WTC11 (cell line): ENCODE measurements around the gene ABHD10. TPM values are rescaled to one million over a fixed set of nuclear protein-coding genes. Genes with fewer than 3 reads are reported as not detected.
A peak's percentile ranks its signal among the peaks of the same experiment; 100 is the strongest.

Experiments used
- ATAC-seq: fragments of 200-7000 bp; cut with Tn5 transposase; 2 replicates; pipeline ENCODE4 v1.10.0; 2021; ENCODE audit warnings: mild to moderate bottlenecking, moderate library complexity
- CTCF ChIA-PET: fragments of 300-600 bp; sonication (Branson Sonifier 250); formaldehyde crosslinking; loops from one replicate; lab custom pipeline; 2021; ENCODE audit warnings: antibody characterized with exemption; lab: Charles Lee
- POLR2A ChIA-PET: fragments of 350-600 bp; sonication (Branson Sonifier 250); formaldehyde crosslinking; loops from one replicate; lab custom pipeline; 2021; ENCODE audit warnings: antibody characterized with exemption; lab: Charles Lee
- DNase-seq: peaks from one replicate; pipeline ENCODE4 v3.0.0; 2021; ENCODE audit warnings: low spot score
- H3K27ac Mint-ChIP-seq: 2 replicates; pipeline ENCODE4 v1.8.0; 2021; ENCODE audit warnings: mixed read lengths
- H3K27me3 Mint-ChIP-seq: 2 replicates; pipeline ENCODE4 v1.8.0; 2021; ENCODE audit warnings: low read depth, mild to moderate bottlenecking, moderate library complexity, mixed read lengths
- H3K36me3 Mint-ChIP-seq: 2 replicates; pipeline ENCODE4 v1.8.0; 2021; ENCODE audit warnings: mixed read lengths
- H3K4me1 Mint-ChIP-seq: 2 replicates; pipeline ENCODE4 v1.8.0; 2022; ENCODE audit warnings: mixed read lengths
- H3K4me3 Mint-ChIP-seq: 2 replicates; pipeline ENCODE4 v1.8.0; 2021; ENCODE audit warnings: mild to moderate bottlenecking, moderate library complexity, mixed read lengths
- H3K9me3 Mint-ChIP-seq: 2 replicates; pipeline ENCODE4 v1.8.0; 2021; ENCODE audit warnings: mixed read lengths
- ATF1 ChIP-seq: sonication (generic); formaldehyde crosslinking; IDR thresholded peaks from 2 replicates; pipeline ENCODE4 v1.8.1; 2023; ENCODE audit warnings: mild to moderate bottlenecking, moderate library complexity, missing genetic modification reagents
- EMX1 ChIP-seq: fragments of 250-450 bp; sonication (Bioruptor Pico); IDR thresholded peaks from 2 replicates; pipeline ENCODE4 v1.8.0; 2021; ENCODE audit warnings: mild to moderate bottlenecking
- ESRRA ChIP-seq: sonication (generic); formaldehyde crosslinking; IDR thresholded peaks from 2 replicates; pipeline ENCODE4 v1.8.1; 2022; ENCODE audit warnings: mild to moderate bottlenecking, missing genetic modification reagents, borderline replicate concordance
- FOXJ3 ChIP-seq: sonication (generic); formaldehyde crosslinking; IDR thresholded peaks from 2 replicates; pipeline ENCODE4 v1.9.0; 2021; ENCODE audit warnings: missing genetic modification reagents, mild to moderate bottlenecking, borderline replicate concordance
- GABPB1 ChIP-seq: sonication (generic); formaldehyde crosslinking; IDR thresholded peaks from 2 replicates; pipeline ENCODE4 v1.8.1; 2023; ENCODE audit warnings: mild to moderate bottlenecking, missing genetic modification reagents
- GTF2I ChIP-seq: fragments of 250-450 bp; sonication (Bioruptor Pico); conservative IDR thresholded peaks from 2 replicates; pipeline ENCODE4 v1.4.0; 2021; ENCODE audit warnings: mild to moderate bottlenecking
- HMGA2 ChIP-seq: fragments of 250-450 bp; sonication (Bioruptor Pico); IDR thresholded peaks from 2 replicates; pipeline ENCODE4 v1.4.0; 2021; ENCODE audit warnings: mild to moderate bottlenecking, moderate library complexity
- MXD4 ChIP-seq: fragments of 250-450 bp; sonication (Bioruptor Pico); IDR thresholded peaks from 2 replicates; pipeline ENCODE4 v1.8.0; 2021; ENCODE audit warnings: mild to moderate bottlenecking, moderate library complexity, borderline replicate concordance
- OVOL2 ChIP-seq: fragments of 250-450 bp; sonication (Bioruptor Pico); IDR thresholded peaks from 2 replicates; pipeline ENCODE4 v1.9.0; 2021; ENCODE audit warnings: mild to moderate bottlenecking, borderline replicate concordance
- STAT6 ChIP-seq: sonication (generic); formaldehyde crosslinking; conservative IDR thresholded peaks from 2 replicates; pipeline ENCODE4 v1.8.1; 2023; ENCODE audit warnings: mild to moderate bottlenecking, low read depth, missing genetic modification reagents, moderate library complexity
- TCF7 ChIP-seq: sonication (generic); formaldehyde crosslinking; IDR thresholded peaks from 2 replicates; pipeline ENCODE4 v1.8.0; 2022; ENCODE audit warnings: mild to moderate bottlenecking, low read depth, missing genetic modification reagents, moderate library complexity
- TEAD4 ChIP-seq: sonication (generic); formaldehyde crosslinking; IDR thresholded peaks from 2 replicates; pipeline ENCODE4 v1.8.0; 2022; ENCODE audit warnings: mild to moderate bottlenecking, missing genetic modification reagents
- ZNF121 ChIP-seq: sonication (generic); formaldehyde crosslinking; IDR thresholded peaks from 2 replicates; pipeline ENCODE4 v1.8.0; 2023; ENCODE audit warnings: missing genetic modification reagents
- ZNF423 ChIP-seq: fragments of 250-450 bp; sonication (Bioruptor Pico); IDR thresholded peaks from 2 replicates; pipeline ENCODE4 v2.1.2; 2022; ENCODE audit warnings: mild to moderate bottlenecking, moderate library complexity
- total RNA-seq: library from RNA; stranded (reverse); gene quantifications from 3 replicates; pipeline ENCODE4 v1.2.3, GENCODE V29; 2021
- TF ChIP-seq, protein P1 (sequence below): sonication (generic); formaldehyde crosslinking; IDR thresholded peaks from 2 replicates; pipeline ENCODE4 v1.8.1; 2023; ENCODE audit warnings: mild to moderate bottlenecking, missing genetic modification reagents, moderate library complexity
- TF ChIP-seq, protein P2 (sequence below): sonication (generic); formaldehyde crosslinking; IDR thresholded peaks from 2 replicates; pipeline ENCODE4 v1.8.0; 2023; ENCODE audit warnings: missing genetic modification reagents, mild to moderate bottlenecking, borderline replicate concordance
- TF ChIP-seq, protein P3 (sequence below): sonication (generic); formaldehyde crosslinking; IDR thresholded peaks from 2 replicates; pipeline ENCODE4 v1.8.0; 2022; ENCODE audit warnings: mild to moderate bottlenecking, missing genetic modification reagents
- TF ChIP-seq, protein P4 (sequence below): sonication (generic); formaldehyde crosslinking; IDR thresholded peaks from 2 replicates; pipeline ENCODE4 v1.8.1; 2023; ENCODE audit warnings: mild to moderate bottlenecking, missing genetic modification reagents
- TF ChIP-seq, protein P5 (sequence below): fragments of 200-600 bp; IDR thresholded peaks from 2 replicates; pipeline ENCODE4 v1.8.0; 2022; ENCODE audit warnings: antibody characterized with exemption

The ABHD10 gene
- total RNA-seq, 1 experiment from 2014 or later: 27.6 TPM

- no peaks in the 10 kb centered on the region for H3K27me3 Mint-ChIP-seq
Measured at GRCh38 chr3:112013058-112013783, 34.4 kb downstream of the ABHD10 start.

GRCh38 chr3:112013784-112014143, 34.9 kb downstream of the ABHD10 start:
- ChIA-PET POLR2A (interaction anchor here (1.3 to 1.7 kb wide), 3 partner anchors 15 to 35 kb away, joined by 4 to 6 read pairs (median 4); partner anchors contain the start of genes ABHD10 and TAGLN3), CTCF (interaction anchor here (0.5 to 3.4 kb wide), 79 partner anchors 8 to 1665 kb away, joined by 3 to 150 read pairs (median 5); partner anchors contain the start of genes ABHD10, TAGLN3 and TMPRSS7)
- no peaks in the 10 kb centered on the region for H3K27me3 Mint-ChIP-seq
- H3K9me3 Mint-ChIP-seq: no peaks in the 10 kb centered on the region
- H3K4me1 Mint-ChIP-seq: peaks cover 9% of the 10 kb centered on the region; the same call in 1 of the 2 replicates
- H3K27ac Mint-ChIP-seq: no peak overlapping the region
- H3K4me3 Mint-ChIP-seq: no peak overlapping the region
- no peak for DNase-seq
- H3K36me3 Mint-ChIP-seq: no peaks in the 10 kb centered on the region
- peak; percentile 14 for ATAC-seq
- TF ChIP-seq EMX1 (CRISPR knock-in tag) (no peak), ATF1 (CRISPR knock-in tag) (no peak), ZNF423 (CRISPR knock-in tag) (no peak), ESRRA (no peak), OVOL2 (CRISPR knock-in tag) (no peak), TEAD4 (no peak), MXD4 (CRISPR knock-in tag) (no peak), STAT6 (CRISPR knock-in tag) (no peak), TCF7 (CRISPR knock-in tag) (no peak), HMGA2 (CRISPR knock-in tag) (no peak), FOXJ3 (CRISPR knock-in tag) (no peak), GABPB1 (CRISPR knock-in tag) (no peak), GTF2I (CRISPR knock-in tag) (no peak), ZNF121 (CRISPR knock-in tag) (no peak)
- TF ChIP-seq, protein P1, sequence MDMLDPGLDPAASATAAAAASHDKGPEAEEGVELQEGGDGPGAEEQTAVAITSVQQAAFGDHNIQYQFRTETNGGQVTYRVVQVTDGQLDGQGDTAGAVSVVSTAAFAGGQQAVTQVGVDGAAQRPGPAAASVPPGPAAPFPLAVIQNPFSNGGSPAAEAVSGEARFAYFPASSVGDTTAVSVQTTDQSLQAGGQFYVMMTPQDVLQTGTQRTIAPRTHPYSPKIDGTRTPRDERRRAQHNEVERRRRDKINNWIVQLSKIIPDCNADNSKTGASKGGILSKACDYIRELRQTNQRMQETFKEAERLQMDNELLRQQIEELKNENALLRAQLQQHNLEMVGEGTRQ (CRISPR knock-in tag): no peak
- TF ChIP-seq, protein P2, sequence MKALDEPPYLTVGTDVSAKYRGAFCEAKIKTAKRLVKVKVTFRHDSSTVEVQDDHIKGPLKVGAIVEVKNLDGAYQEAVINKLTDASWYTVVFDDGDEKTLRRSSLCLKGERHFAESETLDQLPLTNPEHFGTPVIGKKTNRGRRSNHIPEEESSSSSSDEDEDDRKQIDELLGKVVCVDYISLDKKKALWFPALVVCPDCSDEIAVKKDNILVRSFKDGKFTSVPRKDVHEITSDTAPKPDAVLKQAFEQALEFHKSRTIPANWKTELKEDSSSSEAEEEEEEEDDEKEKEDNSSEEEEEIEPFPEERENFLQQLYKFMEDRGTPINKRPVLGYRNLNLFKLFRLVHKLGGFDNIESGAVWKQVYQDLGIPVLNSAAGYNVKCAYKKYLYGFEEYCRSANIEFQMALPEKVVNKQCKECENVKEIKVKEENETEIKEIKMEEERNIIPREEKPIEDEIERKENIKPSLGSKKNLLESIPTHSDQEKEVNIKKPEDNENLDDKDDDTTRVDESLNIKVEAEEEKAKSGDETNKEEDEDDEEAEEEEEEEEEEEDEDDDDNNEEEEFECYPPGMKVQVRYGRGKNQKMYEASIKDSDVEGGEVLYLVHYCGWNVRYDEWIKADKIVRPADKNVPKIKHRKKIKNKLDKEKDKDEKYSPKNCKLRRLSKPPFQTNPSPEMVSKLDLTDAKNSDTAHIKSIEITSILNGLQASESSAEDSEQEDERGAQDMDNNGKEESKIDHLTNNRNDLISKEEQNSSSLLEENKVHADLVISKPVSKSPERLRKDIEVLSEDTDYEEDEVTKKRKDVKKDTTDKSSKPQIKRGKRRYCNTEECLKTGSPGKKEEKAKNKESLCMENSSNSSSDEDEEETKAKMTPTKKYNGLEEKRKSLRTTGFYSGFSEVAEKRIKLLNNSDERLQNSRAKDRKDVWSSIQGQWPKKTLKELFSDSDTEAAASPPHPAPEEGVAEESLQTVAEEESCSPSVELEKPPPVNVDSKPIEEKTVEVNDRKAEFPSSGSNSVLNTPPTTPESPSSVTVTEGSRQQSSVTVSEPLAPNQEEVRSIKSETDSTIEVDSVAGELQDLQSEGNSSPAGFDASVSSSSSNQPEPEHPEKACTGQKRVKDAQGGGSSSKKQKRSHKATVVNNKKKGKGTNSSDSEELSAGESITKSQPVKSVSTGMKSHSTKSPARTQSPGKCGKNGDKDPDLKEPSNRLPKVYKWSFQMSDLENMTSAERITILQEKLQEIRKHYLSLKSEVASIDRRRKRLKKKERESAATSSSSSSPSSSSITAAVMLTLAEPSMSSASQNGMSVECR (CRISPR knock-in tag): no peak
- TF ChIP-seq, protein P3, sequence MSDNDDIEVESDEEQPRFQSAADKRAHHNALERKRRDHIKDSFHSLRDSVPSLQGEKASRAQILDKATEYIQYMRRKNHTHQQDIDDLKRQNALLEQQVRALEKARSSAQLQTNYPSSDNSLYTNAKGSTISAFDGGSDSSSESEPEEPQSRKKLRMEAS: no peak

More at GRCh38 chr3:112013058-112013783, 34.4 kb downstream of the ABHD10 start:
- POLR2A ChIA-PET: interaction anchor here (1.3 to 1.7 kb wide), 3 partner anchors 14 to 34 kb away, joined by 4 to 6 read pairs (median 4); partner anchors contain the start of genes ABHD10 and TAGLN3
- no peak overlapping the region for H3K4me3 Mint-ChIP-seq
- peaks cover 9% of the 10 kb centered on the region; the same call in 1 of the 2 replicates for H3K4me1 Mint-ChIP-seq
- no peak for TF ChIP-seq MXD4 (CRISPR knock-in tag)
- TF ChIP-seq, protein P4, sequence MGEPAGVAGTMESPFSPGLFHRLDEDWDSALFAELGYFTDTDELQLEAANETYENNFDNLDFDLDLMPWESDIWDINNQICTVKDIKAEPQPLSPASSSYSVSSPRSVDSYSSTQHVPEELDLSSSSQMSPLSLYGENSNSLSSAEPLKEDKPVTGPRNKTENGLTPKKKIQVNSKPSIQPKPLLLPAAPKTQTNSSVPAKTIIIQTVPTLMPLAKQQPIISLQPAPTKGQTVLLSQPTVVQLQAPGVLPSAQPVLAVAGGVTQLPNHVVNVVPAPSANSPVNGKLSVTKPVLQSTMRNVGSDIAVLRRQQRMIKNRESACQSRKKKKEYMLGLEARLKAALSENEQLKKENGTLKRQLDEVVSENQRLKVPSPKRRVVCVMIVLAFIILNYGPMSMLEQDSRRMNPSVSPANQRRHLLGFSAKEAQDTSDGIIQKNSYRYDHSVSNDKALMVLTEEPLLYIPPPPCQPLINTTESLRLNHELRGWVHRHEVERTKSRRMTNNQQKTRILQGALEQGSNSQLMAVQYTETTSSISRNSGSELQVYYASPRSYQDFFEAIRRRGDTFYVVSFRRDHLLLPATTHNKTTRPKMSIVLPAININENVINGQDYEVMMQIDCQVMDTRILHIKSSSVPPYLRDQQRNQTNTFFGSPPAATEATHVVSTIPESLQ (CRISPR knock-in tag): no peak
- TF ChIP-seq, protein P5, sequence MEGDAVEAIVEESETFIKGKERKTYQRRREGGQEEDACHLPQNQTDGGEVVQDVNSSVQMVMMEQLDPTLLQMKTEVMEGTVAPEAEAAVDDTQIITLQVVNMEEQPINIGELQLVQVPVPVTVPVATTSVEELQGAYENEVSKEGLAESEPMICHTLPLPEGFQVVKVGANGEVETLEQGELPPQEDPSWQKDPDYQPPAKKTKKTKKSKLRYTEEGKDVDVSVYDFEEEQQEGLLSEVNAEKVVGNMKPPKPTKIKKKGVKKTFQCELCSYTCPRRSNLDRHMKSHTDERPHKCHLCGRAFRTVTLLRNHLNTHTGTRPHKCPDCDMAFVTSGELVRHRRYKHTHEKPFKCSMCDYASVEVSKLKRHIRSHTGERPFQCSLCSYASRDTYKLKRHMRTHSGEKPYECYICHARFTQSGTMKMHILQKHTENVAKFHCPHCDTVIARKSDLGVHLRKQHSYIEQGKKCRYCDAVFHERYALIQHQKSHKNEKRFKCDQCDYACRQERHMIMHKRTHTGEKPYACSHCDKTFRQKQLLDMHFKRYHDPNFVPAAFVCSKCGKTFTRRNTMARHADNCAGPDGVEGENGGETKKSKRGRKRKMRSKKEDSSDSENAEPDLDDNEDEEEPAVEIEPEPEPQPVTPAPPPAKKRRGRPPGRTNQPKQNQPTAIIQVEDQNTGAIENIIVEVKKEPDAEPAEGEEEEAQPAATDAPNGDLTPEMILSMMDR: 0 out of 2 replicates have a peak, but pooled peaks have one; percentile 41
- no peak for TF ChIP-seq OVOL2 (CRISPR knock-in tag)
- TF ChIP-seq, all 79 proteins: peak for 1
- ATAC-seq (peak; percentile 90), DNase-seq (peak; percentile 57)
- H3K9me3 Mint-ChIP-seq: no peaks in the 10 kb centered on the region
- no peaks in the 10 kb centered on the region for H3K36me3 Mint-ChIP-seq
- CTCF ChIA-PET: interaction anchor here (0.5 to 3.4 kb wide), 80 partner anchors 8 to 1664 kb away, joined by 3 to 150 read pairs (median 5); partner anchors contain the start of genes ABHD10, TAGLN3 and TMPRSS7
- no peak overlapping the region for H3K27ac Mint-ChIP-seq
